Measurements from ENCODE around the gene SWT1.

The SWT1 gene

GRCh38 chr1:185289880-185290279, 132.9 kb downstream of the SWT1 start:
- no peak for DNase-seq

- no peak for DNase-seq
These were observed 134.2 kb downstream of the SWT1 start for GRCh38 chr1:185291159-185291558.

- DNase-seq = peak; percentile 38 to 52 (median 50)
These were observed 134.7 kb downstream of the SWT1 start for GRCh38 chr1:185291652-185292051.

GRCh38 chr1:185292237-185292636, 135.3 kb downstream of the SWT1 start:
- DNase-seq = peak; percentile 53 to 73 (median 61)

- DNase-seq = no peak
These were observed 137.1 kb downstream of the SWT1 start for GRCh38 chr1:185293967-185294542.

- DNase-seq = no peak
These were observed 138.1 kb downstream of the SWT1 start for GRCh38 chr1:185295091-185295490.

GRCh38 chr1:185297982-185298381, 141.0 kb downstream of the SWT1 start:
- DNase-seq = no peak

- DNase-seq = no peak
These were observed 143.2 kb downstream of the SWT1 start for GRCh38 chr1:185300152-185300551.

GRCh38 chr1:185305419-185305818, 148.5 kb downstream of the SWT1 start:
- no peak for DNase-seq

GRCh38 chr1:185308126-185308525, 151.2 kb downstream of the SWT1 start:
- no peak for DNase-seq

- DNase-seq = peak in 3 of 4 experiments; percentile 22 to 50 (median 40)
These were observed 152.6 kb downstream of the SWT1 start for GRCh38 chr1:185309566-185309965.

- DNase-seq = no peak
These were observed 154.7 kb downstream of the SWT1 start for GRCh38 chr1:185311589-185312225.

- DNase-seq = peak in 2 of 4 experiments; percentile 35 to 46
These were observed 155.6 kb downstream of the SWT1 start for GRCh38 chr1:185312361-185313138.

GRCh38 chr1:185314411-185314810, 157.4 kb downstream of the SWT1 start:
- peak in 3 of 4 experiments; percentile 22 to 48 (median 38) for DNase-seq

- DNase-seq = peak in 1 of 4 experiments; percentile 28
These were observed 158.6 kb downstream of the SWT1 start for GRCh38 chr1:185315445-185316071.

GRCh38 chr1:185316163-185317033, 159.4 kb downstream of the SWT1 start:
- DNase-seq = peak; percentile 85 to 94 (median 90)

- DNase-seq = peak; percentile 96 to 98 (median 97)
These were observed 160.3 kb downstream of the SWT1 start, which contains the start of gene IVNS1ABP for GRCh38 chr1:185317034-185317885. IVNS1ABP (minus strand) TSS chr1:185317243; CDS start chr1:185309493, 7,750 bp downstream.

- DNase-seq = peak; percentile 72 to 88 (median 80)
These were observed 160.9 kb downstream of the SWT1 start for GRCh38 chr1:185317886-185318310.

- no peak for DNase-seq
These were observed 161.6 kb downstream of the SWT1 start for GRCh38 chr1:185318431-185319138.

GRCh38 chr1:185319139-185319475, 162.1 kb downstream of the SWT1 start:
- DNase-seq = no peak

Data from suppressor macrophage (primary cell).